Measurements from ENCODE around the gene LRGUK.

DNA sequence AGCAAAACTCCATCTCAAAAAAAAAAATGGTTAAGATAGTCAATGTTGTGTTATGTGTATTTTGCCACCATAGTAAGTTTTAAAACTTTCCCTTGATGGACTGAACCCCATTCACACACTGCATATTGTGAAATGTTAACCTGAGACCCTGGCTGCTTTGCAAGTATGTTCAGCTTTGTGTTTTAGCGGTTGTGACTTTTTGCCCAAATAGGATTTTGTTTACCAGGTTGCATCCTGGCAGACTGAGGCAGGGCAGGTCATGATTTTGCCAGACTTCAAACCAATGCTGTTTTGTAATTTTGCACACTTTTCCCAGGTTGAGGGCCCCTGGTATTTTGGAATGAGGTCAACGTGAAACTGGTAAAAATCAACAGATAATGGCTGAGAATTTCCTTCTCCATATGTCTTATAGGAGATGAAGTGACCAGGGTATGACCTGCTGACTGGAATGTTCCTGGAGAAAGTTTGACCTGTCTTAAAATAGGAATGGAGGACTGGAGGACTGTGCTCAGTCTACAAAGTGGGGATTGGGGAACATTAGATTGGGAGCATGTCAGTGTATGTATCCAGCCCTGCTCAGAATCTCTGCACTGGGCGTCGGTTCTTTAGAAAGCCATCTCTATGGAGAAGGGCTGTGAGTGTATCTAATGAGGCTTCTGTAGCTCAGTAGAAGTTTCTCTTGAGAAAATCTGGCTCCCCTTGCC lies 76.2 kb downstream of the LRGUK start:
- TF ChIP-seq, protein P1, sequence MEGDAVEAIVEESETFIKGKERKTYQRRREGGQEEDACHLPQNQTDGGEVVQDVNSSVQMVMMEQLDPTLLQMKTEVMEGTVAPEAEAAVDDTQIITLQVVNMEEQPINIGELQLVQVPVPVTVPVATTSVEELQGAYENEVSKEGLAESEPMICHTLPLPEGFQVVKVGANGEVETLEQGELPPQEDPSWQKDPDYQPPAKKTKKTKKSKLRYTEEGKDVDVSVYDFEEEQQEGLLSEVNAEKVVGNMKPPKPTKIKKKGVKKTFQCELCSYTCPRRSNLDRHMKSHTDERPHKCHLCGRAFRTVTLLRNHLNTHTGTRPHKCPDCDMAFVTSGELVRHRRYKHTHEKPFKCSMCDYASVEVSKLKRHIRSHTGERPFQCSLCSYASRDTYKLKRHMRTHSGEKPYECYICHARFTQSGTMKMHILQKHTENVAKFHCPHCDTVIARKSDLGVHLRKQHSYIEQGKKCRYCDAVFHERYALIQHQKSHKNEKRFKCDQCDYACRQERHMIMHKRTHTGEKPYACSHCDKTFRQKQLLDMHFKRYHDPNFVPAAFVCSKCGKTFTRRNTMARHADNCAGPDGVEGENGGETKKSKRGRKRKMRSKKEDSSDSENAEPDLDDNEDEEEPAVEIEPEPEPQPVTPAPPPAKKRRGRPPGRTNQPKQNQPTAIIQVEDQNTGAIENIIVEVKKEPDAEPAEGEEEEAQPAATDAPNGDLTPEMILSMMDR (IDR thresholded peaks at IDR 0.05) = no peak
- TF ChIP-seq EZH2 (IDR thresholded peaks at IDR 0.05; ENCODE audit: borderline replicate concordance, insufficient read depth, low read depth, low read length, poor library complexity, severe bottlenecking) = no peak
